Activated B cell treated with CpG ODN at 0.5 μM for 24 hours (primary cell): Measurements from ENCODE around the gene SPOCD1. TPM values are rescaled to one million over a fixed set of nuclear protein-coding genes. Genes with fewer than 3 reads are reported as not detected.

Source experiments
- ATAC-seq: fragments of 200-7000 bp; cut with Tn5 transposase; one replicate; pipeline ENCODE4 v1.10.0; 2021; ENCODE audit warnings: low read depth, mild to moderate bottlenecking, moderate library complexity
- CTCF ChIA-PET: fragments of 350-600 bp; sonication (Branson Sonifier 250); formaldehyde crosslinking; loops from one replicate; lab custom pipeline; 2021; ENCODE audit warnings: antibody characterized with exemption; lab: Charles Lee
- POLR2A ChIA-PET: fragments of 350-600 bp; sonication (Branson Sonifier 250); formaldehyde crosslinking; loops from one replicate; lab custom pipeline; 2021; ENCODE audit warnings: antibody characterized with exemption; lab: Charles Lee
- DNase-seq: peaks from one replicate; pipeline ENCODE4 v3.0.0; 2022
- H3K27ac Mint-ChIP-seq: one replicate; pipeline ENCODE4 v1.8.0; 2020; ENCODE audit warnings: mixed read lengths
- H3K27me3 Mint-ChIP-seq: one replicate; pipeline ENCODE4 v1.8.0; 2021; ENCODE audit warnings: mixed read lengths
- H3K36me3 Mint-ChIP-seq: one replicate; pipeline ENCODE4 v1.8.0; 2021; ENCODE audit warnings: low read depth, mixed read lengths
- H3K4me1 Mint-ChIP-seq: one replicate; pipeline ENCODE4 v1.8.0; 2021; ENCODE audit warnings: mixed read lengths
- H3K4me3 Mint-ChIP-seq: one replicate; pipeline ENCODE4 v1.8.0; 2020; ENCODE audit warnings: mild to moderate bottlenecking, mixed read lengths
- H3K9me3 Mint-ChIP-seq: one replicate; pipeline ENCODE4 v1.8.0; 2020; ENCODE audit warnings: mixed read lengths
- CTCF ChIP-seq: fragments of 200-600 bp; IDR thresholded peaks from one replicate; pipeline ENCODE4 v1.8.0; 2022; ENCODE audit warnings: antibody characterized with exemption, mild to moderate bottlenecking
- intact Hi-C: fragments of 100-400 bp; cut with micrococcal nuclease; formaldehyde crosslinking; loops from one replicate; pipeline ENCODE4 v1.15.1; 2024
- total RNA-seq: library from RNA; stranded (reverse); gene quantifications from 2 replicates; pipeline ENCODE4 v1.2.3, GENCODE V29; 2022

Gene SPOCD1
- total RNA-seq, 1 donor from 2014 or later: not detected

GRCh38 chr1:31748365-31748764, 67.5 kb downstream of the SPOCD1 start:
- ChIA-PET CTCF (interaction anchor here (1.1 kb wide), 1 partner anchor 13 kb away, joined by 3 read pairs; no protein-coding TSS in a partner anchor), POLR2A (no interaction called here)
- DNase-seq: no peak
- Mint-ChIP-seq H3K9me3 (no peaks in the 10 kb centered on the region), H3K36me3 (no peaks in the 10 kb centered on the region), H3K27me3 (peaks cover 8% of the 10 kb centered on the region), H3K27ac (no peak overlapping the region), H3K4me3 (no peak overlapping the region), H3K4me1 (peaks cover 52% of the 10 kb centered on the region)
- TF ChIP-seq CTCF: no peak
- ATAC-seq: no peak
- intact Hi-C loops: no loop called here

GRCh38 chr1:31747304-31747703, 68.5 kb downstream of the SPOCD1 start:
- Mint-ChIP-seq H3K4me1 (peaks cover 52% of the 10 kb centered on the region), H3K36me3 (no peaks in the 10 kb centered on the region), H3K4me3 (no peak overlapping the region), H3K27ac (no peak overlapping the region), H3K27me3 (peaks cover 8% of the 10 kb centered on the region), H3K9me3 (no peaks in the 10 kb centered on the region)
- no peak for DNase-seq
- ChIA-PET POLR2A (no interaction called here), CTCF (interaction anchor here (1.1 kb wide), 1 partner anchor 14 kb away, joined by 3 read pairs; no protein-coding TSS in a partner anchor)
- intact Hi-C loops: no loop called here
- TF ChIP-seq CTCF: no peak
- no peak for ATAC-seq

GRCh38 chr1:31746687-31747086, 69.1 kb downstream of the SPOCD1 start:
- Mint-ChIP-seq H3K4me1 (peaks cover 48% of the 10 kb centered on the region), H3K27me3 (peaks cover 7% of the 10 kb centered on the region), H3K27ac (peak overlapping the region; percentile 26), H3K36me3 (no peaks in the 10 kb centered on the region), H3K9me3 (no peaks in the 10 kb centered on the region), H3K4me3 (no peak overlapping the region)
- no peak for TF ChIP-seq CTCF
- intact Hi-C loops: no loop called here
- DNase-seq: no peak
- ChIA-PET POLR2A (no interaction called here), CTCF (interaction anchor here (1.4 kb wide), 1 partner anchor 82 kb away, joined by 3 read pairs; no protein-coding TSS in a partner anchor)
- no peak for ATAC-seq

GRCh38 chr1:31745946-31746670, 69.7 kb downstream of the SPOCD1 start:
- no peaks in the 10 kb centered on the region for H3K36me3 Mint-ChIP-seq
- no peak for DNase-seq
- H3K9me3 Mint-ChIP-seq: no peaks in the 10 kb centered on the region
- ATAC-seq: no peak
- CTCF ChIA-PET: interaction anchor here (0.8 to 1.4 kb wide), 3 partner anchors 39 to 82 kb away, joined by 3 to 4 read pairs (median 3); no protein-coding TSS in a partner anchor
- H3K4me1 Mint-ChIP-seq: peaks cover 44% of the 10 kb centered on the region
- peaks cover 6% of the 10 kb centered on the region for H3K27me3 Mint-ChIP-seq
- intact Hi-C loops: loop anchor here (1.0 to 2.0 kb wide), 3 partner anchors 15 to 82 kb away; no protein-coding TSS in a partner anchor
- POLR2A ChIA-PET: interaction anchor here (0.8 kb wide), 1 partner anchor 43 kb away, joined by 3 read pairs; no protein-coding TSS in a partner anchor
- H3K27ac Mint-ChIP-seq: no peak overlapping the region
- TF ChIP-seq CTCF: no peak
- no peak overlapping the region for H3K4me3 Mint-ChIP-seq
